HepG2 (cell line): ENCODE results near the gene ZFP28. TPM values are rescaled to one million over a fixed set of nuclear protein-coding genes. Genes with fewer than 3 reads are reported as not detected.

ENCODE experiments used
- ATAC-seq: fragments of 200-7000 bp; cut with Tn5 transposase; 3 replicates; pipeline ENCODE4 v1.9.1; 2020; ENCODE audit warnings: mild to moderate bottlenecking, moderate library complexity
- Bru-seq: library from RNA; stranded (reverse); fragments of 400-500 nt; gene quantifications from one replicate; lab custom pipeline; 2021; lab: Mats Ljungman, UMichigan
- BruChase-seq, 2 experiments: library from RNA; stranded (reverse); fragments of 400-500 nt; gene quantifications; one replicate each; lab custom pipeline; 2021; lab: Mats Ljungman, UMichigan
- BruUV-seq: library from RNA; stranded (reverse); fragments of 400-500 nt; replicated peaks from 2 replicates; lab custom pipeline; 2021; lab: Mats Ljungman, UMichigan
- CTCF ChIA-PET: fragments of 300-600 bp; formaldehyde crosslinking; extraction: SDS; loops from one replicate; lab custom pipeline; 2021; ENCODE audit warnings: low total read pairs, inconsistent platforms, low intra/inter-chr PET ratio; lab: Yijun Ruan, JAX
- POLR2A ChIA-PET: fragments of 350-600 bp; sonication (Branson Sonifier 250); formaldehyde crosslinking; loops from one replicate; lab custom pipeline; 2020; ENCODE audit warnings: antibody characterized with exemption, inconsistent platforms; lab: Yijun Ruan, JAX
- DNase-seq: peaks from one replicate; pipeline ENCODE4 v3.0.0-alpha.2; 2015; ENCODE audit warnings: low spot score
- FAIRE-seq: peaks from 3 replicates; lab custom pipeline; 2011; peaks lifted over from hg19 to GRCh38; lab: Jason Lieb, UNC
- H2AFZ ChIP-seq: one replicate; pipeline ENCODE4 v1.6.1; 2011; ENCODE audit warnings: low read length, inconsistent platforms
- H3K27ac ChIP-seq: fragments of 300-600 bp; 3 replicates; pipeline ENCODE4 v1.8.0; 2011; ENCODE audit warnings: mixed run types, mild to moderate bottlenecking, mixed read lengths, low read length, inconsistent platforms; ENCODE audit not compliant: insufficient read depth; ENCODE audit errors: extremely low read length
- H3K27me3 ChIP-seq, 2 experiments: fragments of 200-600 bp in 1 of 2; 2 replicates in 1 of 2; 3 replicates in 1 of 2; pipeline versions ENCODE4 v1.6.0 to v1.8.0; 2011; ENCODE audit warnings: low read length in 2 of 2, mild to moderate bottlenecking in 2 of 2, moderate library complexity in 2 of 2, inconsistent platforms in 1 of 2; ENCODE audit not compliant: insufficient read depth in 2 of 2, control insufficient read depth in 1 of 2
- H3K36me3 ChIP-seq, 2 experiments: fragments of 200-600 bp in 1 of 2; replicated peaks in 1 of 2; 2 replicates in 1 of 2; 3 replicates in 1 of 2; pipeline versions ENCODE4 v1.5.1 to v1.8.0; 2011; ENCODE audit warnings: low read length in 2 of 2, inconsistent platforms in 1 of 2; ENCODE audit not compliant: insufficient read depth in 2 of 2, control insufficient read depth in 1 of 2
- H3K4me1 ChIP-seq: 2 replicates; pipeline ENCODE4 v1.5.1; 2012; ENCODE audit warnings: low read length, inconsistent platforms; ENCODE audit not compliant: insufficient read depth
- H3K4me2 ChIP-seq: 2 replicates; pipeline ENCODE4 v1.6.0; 2011; ENCODE audit warnings: low read depth, low read length, inconsistent platforms
- H3K4me3 ChIP-seq, 3 experiments: fragments of 200-600 bp in 1 of 3; sonication (generic), shearing (Covaris generic) in 1 of 3; replicated peaks in 1 of 3; 2 replicates each; pipeline ENCODE4 v1.5.1; 2011 to 2016; ENCODE audit warnings: low read length in 3 of 3, inconsistent platforms in 2 of 3, low read depth in 2 of 3, mild to moderate bottlenecking in 2 of 3, control low read depth in 1 of 3, mixed read lengths in 1 of 3; ENCODE audit not compliant: insufficient read depth in 1 of 3
- H3K79me2 ChIP-seq: one replicate; pipeline ENCODE4 v1.6.1; 2011; ENCODE audit warnings: low read length, inconsistent platforms; ENCODE audit not compliant: insufficient read depth
- H3K9ac ChIP-seq: 2 replicates; pipeline ENCODE4 v1.6.0; 2011; ENCODE audit warnings: mild to moderate bottlenecking, low read depth, low read length, inconsistent platforms; ENCODE audit not compliant: insufficient read depth
- H3K9me3 ChIP-seq: 2 replicates; pipeline ENCODE4 v1.5.1; 2012; ENCODE audit warnings: mild to moderate bottlenecking, low read length
- H4K20me1 ChIP-seq: 2 replicates; pipeline ENCODE4 v1.6.0; 2011; ENCODE audit warnings: inconsistent platforms, mild to moderate bottlenecking, low read length, moderate library complexity; ENCODE audit not compliant: insufficient read depth
- CBX1 ChIP-seq: IDR thresholded peaks from one replicate; pipeline ENCODE4 v1.6.1; 2016; ENCODE audit warnings: antibody characterized with exemption, low read depth
- KLF16 ChIP-seq, 2 experiments: sonication (generic) in 1 of 2; formaldehyde crosslinking in 1 of 2; IDR thresholded peaks; 2 replicates each; pipeline versions ENCODE4 v1.6.1 to v1.8.0; 2016 to 2023; ENCODE audit warnings: missing genetic modification reagents in 2 of 2, missing compliant biosample characterization in 1 of 2
- MAFF ChIP-seq: IDR thresholded peaks from 2 replicates; pipeline ENCODE4 v1.6.1; 2011; ENCODE audit warnings: low read depth, low read length, improper control_type of control experiment
- PTBP1 ChIP-seq: fragments of 200-400 bp; formaldehyde crosslinking; IDR thresholded peaks from 2 replicates; pipeline ENCODE4 v1.6.1; 2018; ENCODE audit warnings: low read length, low read depth; ENCODE audit not compliant: poor library complexity, severe bottlenecking
- SIX1 ChIP-seq: sonication (generic); formaldehyde crosslinking; IDR thresholded peaks from 2 replicates; pipeline ENCODE4 v1.4.0; 2020; ENCODE audit warnings: missing genetic modification reagents, borderline replicate concordance
- ZNF138 ChIP-seq: sonication (generic); formaldehyde crosslinking; IDR thresholded peaks from 2 replicates; pipeline ENCODE4 v1.5.0; 2020; ENCODE audit warnings: mild to moderate bottlenecking, low read depth, missing genetic modification reagents
- ZNF562 ChIP-seq: sonication (generic); formaldehyde crosslinking; IDR thresholded peaks from 2 replicates; pipeline ENCODE4 v1.8.0; 2022; ENCODE audit warnings: missing genetic modification reagents, borderline replicate concordance
- WGBS: methylation state at CpG from one replicate; pipeline ENCODE4 v1.1.6; 2017; ENCODE audit warnings: low lambda C conversion rate; 5-methylcytosine and 5-hydroxymethylcytosine counted together
- in situ Hi-C: cut with HindIII; loops from 2 replicates; pipeline ENCODE4 v1.10.0; 2017; ENCODE audit warnings: low pct_unique_long_range_greater_than_20kb; ENCODE audit not compliant: extremely low pct_ligation_motif_present
- intact Hi-C: fragments of 100-400 bp; cut with micrococcal nuclease; formaldehyde crosslinking; loops from one replicate; pipeline ENCODE4 v1.10.0; 2022; ENCODE audit not compliant: unreplicated experiment
- long read RNA-seq, 2 experiments: library from RNA in 1 of 2; library from polyadenylated mRNA in 1 of 2; stranded (forward) in 1 of 2; unstranded in 1 of 2; transcript quantifications; one replicate each; pipeline ENCODE4 v2.0.0, GENCODE V29; 2019 to 2022
- polyA minus RNA-seq, 3 experiments: library from RNA; depleted of rRNA, polyadenylated mRNA; stranded (reverse); fragments of >200 nt; gene quantifications; 2 replicates each; pipeline ENCODE4 v1.2.3, GENCODE V29; 2011; ENCODE audit warnings: low replicate concordance in 1 of 3
- polyA plus RNA-seq, 8 experiments: library from polyadenylated mRNA; depleted of rRNA in 3 of 8; stranded (reverse) in 7 of 8; unstranded in 1 of 8; fragments of >200 nt; fragmentation: Illumina TruSeq in 4 of 8; extraction: Trizol in 4 of 8; gene quantifications; 2 replicates each; pipeline versions ENCODE4 v1.2.1 to v1.2.3, GENCODE V29; 2011 to 2016; ENCODE audit warnings: low read depth in 4 of 8, missing spikeins in 1 of 8, mixed read lengths in 1 of 8; ENCODE audit not compliant: insufficient read depth in 1 of 8
- total RNA-seq, 5 experiments: library from RNA; depleted of rRNA; stranded (reverse); fragments of >200 nt; fragmentation: Illumina TruSeq; extraction: Trizol; gene quantifications; 2 replicates each; pipeline ENCODE4 v1.2.3, GENCODE V29; 2016; ENCODE audit warnings: low read depth in 1 of 5
- TF ChIP-seq, protein P1 (sequence below): sonication (generic); formaldehyde crosslinking; IDR thresholded peaks from 2 replicates; pipeline ENCODE4 v1.4.0; 2020; ENCODE audit warnings: missing genetic modification reagents, borderline replicate concordance
- TF ChIP-seq, protein P2 (sequence below): IDR thresholded peaks from 2 replicates; pipeline ENCODE4 v1.6.1; 2016; ENCODE audit warnings: mild to moderate bottlenecking

Gene ZFP28
- not detected in 2 replicates for total RNA-seq (2016; rRNA removed; fragmentation: Illumina TruSeq; extraction: Trizol)
- not detected in 2 replicates for total RNA-seq (2016; cell fraction: cytosol; rRNA removed; fragmentation: Illumina TruSeq; extraction: Trizol; ENCODE audit: low read depth)
- not detected in 2 replicates for total RNA-seq (2016; cell fraction: insoluble cytoplasmic fraction; rRNA removed; fragmentation: Illumina TruSeq; extraction: Trizol)
- not detected in 2 replicates for total RNA-seq (2016; cell fraction: membrane; rRNA removed; fragmentation: Illumina TruSeq; extraction: Trizol)
- total RNA-seq (2016; cell fraction: nucleus; rRNA removed; fragmentation: Illumina TruSeq; extraction: Trizol): not detected in 2 replicates
- polyA plus RNA-seq (2011; rRNA removed): not detected in 2 replicates
- polyA plus RNA-seq (2011; cell fraction: cytosol; rRNA removed): not detected in 2 replicates
- polyA plus RNA-seq (2011; cell fraction: nucleus; rRNA removed): not detected in 2 replicates
- not detected in 2 replicates for polyA plus RNA-seq (2012)
- not detected in 2 replicates for polyA plus RNA-seq (2016; cell fraction: cytosol; fragmentation: Illumina TruSeq; extraction: Trizol; ENCODE audit: low read depth)
- not detected in 2 replicates for polyA plus RNA-seq (2016; cell fraction: insoluble cytoplasmic fraction; fragmentation: Illumina TruSeq; extraction: Trizol; ENCODE audit: low read depth)
- not detected in 2 replicates for polyA plus RNA-seq (2016; cell fraction: membrane; fragmentation: Illumina TruSeq; extraction: Trizol; ENCODE audit: low read depth)
- polyA plus RNA-seq (2016; cell fraction: nucleus; fragmentation: Illumina TruSeq; extraction: Trizol; ENCODE audit: insufficient read depth, low read depth): not detected in 2 replicates
- not detected in 2 replicates for polyA minus RNA-seq (2011; rRNA and poly(A)+ RNA removed; ENCODE audit: low replicate concordance)
- not detected in 2 replicates for polyA minus RNA-seq (2011; cell fraction: cytosol; rRNA and poly(A)+ RNA removed)
- not detected in 2 replicates for polyA minus RNA-seq (2011; cell fraction: nucleus; rRNA and poly(A)+ RNA removed)
- not detected for Bru-seq, nascent RNA
- BruChase-seq, experiment 1, labeled RNA remaining after a 6-hour chase: not detected
- not detected for BruChase-seq, experiment 2, labeled RNA remaining after a 2-hour chase
- long read RNA-seq, experiment 1: 0 reads
- long read RNA-seq, experiment 2: 0 reads

DNA sequence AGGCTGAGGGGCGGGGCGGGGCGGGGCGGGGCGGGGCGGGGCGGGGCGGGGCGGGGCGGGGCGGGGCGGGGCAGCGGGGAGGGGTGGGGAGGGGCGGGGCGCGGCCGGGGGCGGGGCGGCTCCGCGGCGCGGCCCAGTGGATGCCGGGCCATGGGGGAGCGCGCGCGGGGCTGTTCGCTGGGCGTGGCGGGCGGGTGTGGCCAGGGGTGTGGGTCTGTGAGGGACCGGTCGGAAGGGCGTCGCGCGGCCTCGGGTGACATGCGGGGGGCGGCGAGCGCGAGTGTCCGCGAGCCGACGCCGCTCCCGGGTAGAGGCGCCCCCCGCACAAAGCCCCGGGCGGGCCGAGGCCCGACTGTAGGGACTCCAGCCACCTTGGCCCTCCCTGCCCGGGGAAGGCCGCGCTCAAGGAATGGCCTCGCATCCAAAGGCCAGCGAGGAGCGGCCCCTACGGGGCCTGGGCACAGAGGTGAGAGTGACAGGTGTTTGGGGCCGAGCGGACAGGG lies at the start of gene ZFP28:
ZFP28 (plus strand) TSS at position 188 of the 503 bp plus-strand sequence; CDS start at position 259, 71 bp downstream.
- H3K9me3 ChIP-seq: peaks cover 86% of the 10 kb centered on the region
- in situ Hi-C loops: no loop called here
- no peak for FAIRE-seq
- H3K79me2 ChIP-seq: no peaks in the 10 kb centered on the region
- ChIA-PET POLR2A (no interaction called here), CTCF (no interaction called here)
- 74% methylated on average over 39 of the region's 65 CpGs for WGBS
- no peak for ATAC-seq
- no peak for TF ChIP-seq ZNF138 (CRISPR knock-in tag)
- TF ChIP-seq, protein P1, sequence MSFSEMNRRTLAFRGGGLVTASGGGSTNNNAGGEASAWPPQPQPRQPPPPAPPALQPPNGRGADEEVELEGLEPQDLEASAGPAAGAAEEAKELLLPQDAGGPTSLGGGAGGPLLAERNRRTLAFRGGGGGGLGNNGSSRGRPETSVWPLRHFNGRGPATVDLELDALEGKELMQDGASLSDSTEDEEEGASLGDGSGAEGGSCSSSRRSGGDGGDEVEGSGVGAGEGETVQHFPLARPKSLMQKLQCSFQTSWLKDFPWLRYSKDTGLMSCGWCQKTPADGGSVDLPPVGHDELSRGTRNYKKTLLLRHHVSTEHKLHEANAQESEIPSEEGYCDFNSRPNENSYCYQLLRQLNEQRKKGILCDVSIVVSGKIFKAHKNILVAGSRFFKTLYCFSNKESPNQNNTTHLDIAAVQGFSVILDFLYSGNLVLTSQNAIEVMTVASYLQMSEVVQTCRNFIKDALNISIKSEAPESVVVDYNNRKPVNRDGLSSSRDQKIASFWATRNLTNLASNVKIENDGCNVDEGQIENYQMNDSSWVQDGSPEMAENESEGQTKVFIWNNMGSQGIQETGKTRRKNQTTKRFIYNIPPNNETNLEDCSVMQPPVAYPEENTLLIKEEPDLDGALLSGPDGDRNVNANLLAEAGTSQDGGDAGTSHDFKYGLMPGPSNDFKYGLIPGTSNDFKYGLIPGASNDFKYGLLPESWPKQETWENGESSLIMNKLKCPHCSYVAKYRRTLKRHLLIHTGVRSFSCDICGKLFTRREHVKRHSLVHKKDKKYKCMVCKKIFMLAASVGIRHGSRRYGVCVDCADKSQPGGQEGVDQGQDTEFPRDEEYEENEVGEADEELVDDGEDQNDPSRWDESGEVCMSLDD (CRISPR knock-in tag): no peak
- TF ChIP-seq CBX1: no peak
- no peak for TF ChIP-seq KLF16 (CRISPR knock-in tag; IDR thresholded peaks at IDR 0.05)
- no peak for TF ChIP-seq SIX1 (CRISPR knock-in tag)
- TF ChIP-seq ZNF562: no peak
- TF ChIP-seq MAFF: no peak
- TF ChIP-seq, protein P2, sequence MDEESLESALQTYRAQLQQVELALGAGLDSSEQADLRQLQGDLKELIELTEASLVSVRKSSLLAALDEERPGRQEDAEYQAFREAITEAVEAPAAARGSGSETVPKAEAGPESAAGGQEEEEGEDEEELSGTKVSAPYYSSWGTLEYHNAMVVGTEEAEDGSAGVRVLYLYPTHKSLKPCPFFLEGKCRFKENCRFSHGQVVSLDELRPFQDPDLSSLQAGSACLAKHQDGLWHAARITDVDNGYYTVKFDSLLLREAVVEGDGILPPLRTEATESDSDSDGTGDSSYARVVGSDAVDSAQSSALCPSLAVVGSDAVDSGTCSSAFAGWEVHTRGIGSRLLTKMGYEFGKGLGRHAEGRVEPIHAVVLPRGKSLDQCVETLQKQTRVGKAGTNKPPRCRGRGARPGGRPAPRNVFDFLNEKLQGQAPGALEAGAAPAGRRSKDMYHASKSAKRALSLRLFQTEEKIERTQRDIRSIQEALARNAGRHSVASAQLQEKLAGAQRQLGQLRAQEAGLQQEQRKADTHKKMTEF: no peak
- no peak for TF ChIP-seq PTBP1
- no peak within 1 kb of the TSS for H2AFZ ChIP-seq
- H3K4me2 ChIP-seq: no peak within 1 kb of the TSS
- no peak within 1 kb of the TSS for H3K9ac ChIP-seq
- intact Hi-C loops: no loop called here
- BruUV-seq: no TSS peak
- DNase-seq: no peak
- no peaks in the 10 kb centered on the region for H4K20me1 ChIP-seq
- H3K27me3 ChIP-seq: no peaks in the 10 kb centered on the region
- no peaks in the 10 kb centered on the region for H3K4me1 ChIP-seq
- H3K36me3 ChIP-seq: no peaks in the 10 kb centered on the region
- no peak within 1 kb of the TSS for H3K4me3 ChIP-seq
- no peak within 1 kb of the TSS for H3K27ac ChIP-seq
